ENCODE results near the gene LHFPL2.

LHFPL2 gene

DNA sequence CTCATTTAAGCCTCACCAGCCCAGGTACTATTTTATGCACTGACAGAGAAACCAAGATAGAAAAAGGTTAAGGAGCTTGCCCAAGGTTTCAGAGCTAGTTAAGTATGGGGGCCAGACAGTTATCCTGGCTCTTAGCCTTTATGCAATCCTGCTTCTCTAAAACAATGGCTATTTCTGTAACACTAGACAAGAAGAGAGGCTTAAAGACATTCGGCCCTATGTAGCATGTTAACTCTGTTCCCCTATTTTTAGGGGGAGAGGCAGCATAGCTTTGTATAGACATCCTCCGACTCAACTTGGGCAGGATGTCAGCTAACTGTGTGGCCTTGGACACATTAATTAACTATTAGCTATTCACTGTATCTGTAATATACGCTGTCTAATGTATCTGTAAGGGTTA lies 54.6 kb downstream of the LHFPL2 start:
- DNase-seq, result no peak

GRCh38 chr5:78593465-78593864 lies 55.1 kb downstream of the LHFPL2 start:
- no peak for DNase-seq

GRCh38 chr5:78592735-78593386 lies 55.7 kb downstream of the LHFPL2 start:
- DNase-seq, result no peak

DNA sequence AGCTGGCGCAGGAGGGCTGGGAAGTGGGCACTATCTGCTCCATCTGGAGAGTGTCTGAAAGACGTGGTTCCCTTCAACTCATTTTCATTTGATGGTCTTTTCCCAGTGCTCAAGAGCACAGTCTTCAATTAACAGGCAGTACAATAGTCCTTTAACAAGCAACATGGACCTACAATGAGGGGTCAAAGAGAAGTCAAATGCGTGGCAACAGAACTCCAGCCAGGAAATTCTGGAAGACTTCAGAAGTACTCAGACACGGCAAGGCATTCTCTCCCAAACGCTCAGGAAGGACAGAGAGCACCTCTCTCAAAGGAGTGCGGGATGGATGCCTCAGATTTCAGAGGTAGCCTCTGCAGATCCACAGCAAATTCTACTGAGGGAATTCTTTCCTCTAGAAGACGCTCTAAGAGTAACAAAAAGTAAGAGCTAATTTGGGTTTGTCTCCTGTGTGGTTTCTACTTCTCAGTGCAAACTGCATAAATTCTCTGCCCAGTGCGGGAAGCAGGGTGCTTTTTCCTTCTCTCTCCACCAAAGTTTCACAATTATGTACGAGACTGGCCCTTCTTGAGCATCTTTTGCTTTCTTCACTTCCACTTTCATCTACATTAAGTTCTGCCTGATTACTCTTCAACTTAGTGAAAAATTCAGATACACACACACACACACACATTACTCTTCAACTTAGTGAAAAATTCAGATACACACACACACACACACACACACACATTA lies 56.4 kb downstream of the LHFPL2 start:
- DNase-seq, result no peak

DNA sequence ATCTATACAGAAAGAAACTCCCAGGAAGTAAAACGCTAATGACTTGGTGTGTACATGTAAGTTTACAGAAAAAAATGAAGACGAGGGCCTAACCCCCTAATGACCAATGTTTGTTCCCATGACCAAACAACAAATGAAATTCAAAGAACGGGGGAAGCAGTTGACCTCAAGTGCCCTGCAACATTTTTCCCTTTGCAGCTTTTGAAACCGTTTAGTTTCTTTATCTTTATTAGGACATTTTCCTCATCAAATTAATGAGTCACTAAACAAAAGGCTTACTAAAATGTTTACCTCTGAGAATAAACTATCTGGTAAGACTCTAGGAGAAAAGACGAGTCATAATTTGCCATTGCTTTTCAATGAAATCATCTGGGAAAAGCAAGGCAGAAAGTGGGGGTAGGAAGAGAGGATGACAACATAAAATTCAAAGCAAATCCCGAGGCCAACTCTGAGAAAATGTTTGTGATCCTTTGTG lies 57.4 kb downstream of the LHFPL2 start:
- no peak for DNase-seq

- no peak for DNase-seq
Measured at GRCh38 chr5:78589923-78590322, 58.6 kb downstream of the LHFPL2 start.

GRCh38 chr5:78588507-78588906 lies 60.1 kb downstream of the LHFPL2 start:
- DNase-seq, result no peak

- DNase-seq, result no peak
Measured at GRCh38 chr5:78587775-78588291, 60.7 kb downstream of the LHFPL2 start.

- DNase-seq, result no peak
Measured at GRCh38 chr5:78587081-78587774, 61.3 kb downstream of the LHFPL2 start.

DNA sequence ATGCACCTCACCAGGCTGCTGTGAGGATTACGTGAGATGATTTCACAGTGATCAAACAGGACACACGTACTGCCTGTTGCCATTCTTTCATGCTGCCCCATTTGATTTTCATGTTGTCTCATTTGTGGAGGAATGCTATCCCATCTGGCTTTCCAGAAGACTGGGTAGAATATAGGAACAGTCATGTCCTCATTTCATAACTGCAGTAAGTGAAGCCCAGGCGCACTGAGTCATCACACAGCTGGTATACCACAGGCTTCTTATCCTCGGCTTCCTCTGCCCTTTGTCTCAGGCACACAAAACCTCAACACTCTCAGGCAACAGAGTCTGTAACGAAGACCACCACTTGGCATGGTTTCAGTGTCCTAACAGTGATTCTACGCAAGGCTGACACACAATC lies 62.3 kb downstream of the LHFPL2 start:
- DNase-seq, result no peak

GRCh38 chr5:78578015-78578414 lies 70.6 kb downstream of the LHFPL2 start:
- DNase-seq, result no peak

DNA sequence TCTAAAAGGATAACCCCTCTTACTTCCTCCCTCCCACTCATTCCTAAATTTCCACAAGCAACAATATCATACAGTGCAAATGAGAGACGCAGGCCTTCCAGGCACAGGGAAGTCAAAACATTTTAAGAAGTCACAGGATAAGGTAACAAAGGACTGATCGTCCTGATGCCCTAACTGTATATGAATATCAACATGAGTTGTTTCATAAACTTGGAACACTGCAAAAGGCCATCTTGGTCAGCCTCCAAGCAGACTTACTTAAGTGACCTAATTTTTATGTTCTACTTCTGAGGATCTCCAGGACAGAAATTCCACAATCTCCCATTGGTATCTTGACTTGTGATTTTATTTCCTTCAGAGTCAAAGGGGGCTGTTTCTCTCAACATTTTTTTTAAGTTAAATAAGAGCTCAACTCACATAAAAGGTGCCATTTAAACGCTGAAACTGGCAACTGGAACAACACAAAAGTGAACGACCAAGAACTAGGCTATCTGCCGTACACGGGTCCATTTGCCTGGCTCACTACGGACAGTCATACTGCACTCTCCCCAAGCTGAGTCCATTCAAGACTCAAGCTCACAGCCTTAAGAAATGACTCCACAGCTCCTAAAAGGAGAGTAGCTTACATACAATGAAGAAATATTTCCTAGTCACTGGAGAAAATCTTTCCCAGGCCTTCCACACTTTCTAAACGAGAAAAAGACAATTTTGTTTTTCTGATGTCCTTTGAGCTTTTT lies 71.3 kb downstream of the LHFPL2 start:
- no peak for DNase-seq

DNA sequence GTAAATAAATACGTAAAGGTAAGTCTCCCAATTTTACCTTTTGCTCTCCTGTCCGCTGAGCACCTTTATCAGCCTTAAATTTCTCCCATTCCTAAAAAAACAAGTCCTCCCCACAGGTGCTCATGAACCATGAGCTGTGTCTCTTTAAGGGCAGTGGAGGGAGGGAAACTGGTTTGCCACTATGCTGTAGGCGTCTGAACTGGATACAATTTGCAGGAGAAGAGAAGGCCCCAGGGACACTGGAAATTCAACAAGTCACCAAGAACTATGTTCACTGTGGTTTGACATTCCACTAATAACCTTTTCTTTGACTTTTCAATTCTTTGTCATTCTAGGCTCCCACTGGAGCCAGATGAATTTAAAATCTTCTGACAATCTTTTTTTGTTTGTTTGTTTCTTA lies 72.2 kb downstream of the LHFPL2 start:
- no peak for DNase-seq

DNA sequence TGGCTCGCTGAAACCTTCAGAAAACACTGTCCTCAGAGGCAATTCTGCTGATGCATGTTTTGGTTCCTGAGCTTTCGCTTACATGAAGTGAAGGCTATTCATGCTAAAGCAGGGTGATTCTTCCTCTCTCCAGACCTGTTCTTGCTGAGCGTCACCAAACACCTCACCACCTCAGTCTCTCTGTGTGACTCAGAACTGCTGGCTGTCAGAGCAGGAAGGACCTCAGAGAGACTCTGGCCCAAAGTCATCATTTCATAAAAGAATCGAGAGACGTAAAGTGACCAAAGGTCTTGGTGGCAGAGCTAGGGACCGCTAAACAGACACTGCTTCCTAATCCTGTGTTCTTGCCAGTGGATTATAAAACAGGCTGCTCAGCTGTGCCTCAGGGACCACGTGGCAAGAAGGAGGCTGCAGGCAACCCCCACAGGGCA lies 73.8 kb downstream of the LHFPL2 start:
- no peak for DNase-seq

DNA sequence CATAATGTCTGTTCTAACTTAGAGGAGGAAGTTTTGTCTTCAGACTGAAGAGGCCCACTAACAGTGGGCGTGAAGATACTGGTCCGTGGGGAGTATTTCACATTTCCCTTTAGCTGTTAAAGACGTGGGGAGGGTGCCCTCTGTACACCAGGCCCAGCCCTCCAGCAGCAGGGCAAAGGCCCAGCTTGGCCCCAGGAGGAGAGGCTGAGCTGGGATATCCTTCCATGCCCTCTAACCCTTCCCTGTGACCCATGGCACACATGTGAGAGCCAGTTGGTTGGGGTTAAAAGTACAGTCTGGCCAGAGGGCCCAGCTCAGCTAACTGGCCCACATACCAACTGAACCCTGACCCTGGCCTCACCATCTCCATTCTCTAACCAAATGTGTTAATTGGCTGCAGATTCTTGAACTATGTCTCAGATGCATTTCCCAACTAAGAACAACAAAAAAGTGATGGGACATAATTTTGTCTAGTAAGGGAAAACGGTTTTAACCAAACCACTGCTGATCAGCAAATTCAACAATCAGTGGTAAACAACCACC lies 74.4 kb downstream of the LHFPL2 start:
- DNase-seq, result no peak

- DNase-seq, result no peak
Measured at GRCh38 chr5:78573318-78573717, 75.3 kb downstream of the LHFPL2 start.

DNA sequence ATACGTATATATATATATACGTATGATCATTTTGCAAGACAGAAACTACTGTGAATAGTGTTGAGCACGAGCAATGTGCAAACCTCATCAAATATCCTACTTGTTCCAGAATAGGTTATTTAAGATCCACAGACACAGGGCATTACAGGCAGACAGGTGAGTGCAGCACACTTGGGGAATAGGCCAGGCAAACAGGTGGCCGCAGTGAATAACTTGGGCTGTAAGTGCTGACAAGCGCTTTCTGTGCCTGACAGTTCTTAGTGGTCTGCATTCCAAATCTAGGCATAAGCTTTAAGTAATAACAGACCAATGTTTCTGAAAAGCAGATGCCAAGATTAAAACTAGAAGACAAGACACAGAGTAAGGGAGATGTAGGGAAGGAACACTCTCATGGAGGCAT lies 77.9 kb downstream of the LHFPL2 start:
- no peak for DNase-seq

DNA sequence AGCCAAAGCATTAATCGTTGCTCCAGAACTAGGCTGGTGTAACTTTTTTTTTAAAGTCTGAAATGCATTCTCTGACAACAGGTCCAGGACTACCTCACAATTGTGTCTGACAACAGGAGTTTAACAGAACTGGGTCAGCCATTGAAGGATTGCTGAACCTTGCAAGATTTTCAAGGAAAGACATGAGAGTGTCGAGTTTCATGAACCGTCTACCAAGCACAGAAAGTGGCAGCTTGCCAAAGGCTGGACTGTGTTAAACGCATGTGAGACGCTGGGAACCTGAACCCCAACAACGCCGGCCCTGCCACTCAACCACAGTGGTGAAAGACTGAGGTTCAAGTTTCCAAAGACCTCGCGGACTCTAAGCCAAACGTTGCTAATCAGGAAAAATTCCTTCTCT lies 79.1 kb downstream of the LHFPL2 start:
- DNase-seq, result no peak

DNA sequence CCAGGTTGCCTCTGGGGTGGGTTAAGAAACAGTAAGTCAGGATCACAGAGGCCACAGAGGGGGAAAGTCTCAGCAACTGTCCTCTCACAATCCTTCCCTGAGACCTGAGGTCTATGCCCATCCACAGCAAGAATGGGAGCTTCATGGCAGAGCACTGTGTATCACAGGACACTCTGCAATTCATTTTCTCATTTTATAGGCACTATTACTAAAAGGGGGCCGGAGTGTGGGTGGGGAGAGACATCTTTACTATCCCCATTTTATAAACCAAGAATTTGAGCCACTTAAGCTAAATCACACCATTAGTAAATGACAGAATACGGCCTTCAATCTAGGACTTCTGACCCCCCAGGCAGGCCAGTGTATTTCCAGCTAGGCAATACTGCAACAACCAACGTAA lies 79.9 kb downstream of the LHFPL2 start:
- no peak for DNase-seq

DNA sequence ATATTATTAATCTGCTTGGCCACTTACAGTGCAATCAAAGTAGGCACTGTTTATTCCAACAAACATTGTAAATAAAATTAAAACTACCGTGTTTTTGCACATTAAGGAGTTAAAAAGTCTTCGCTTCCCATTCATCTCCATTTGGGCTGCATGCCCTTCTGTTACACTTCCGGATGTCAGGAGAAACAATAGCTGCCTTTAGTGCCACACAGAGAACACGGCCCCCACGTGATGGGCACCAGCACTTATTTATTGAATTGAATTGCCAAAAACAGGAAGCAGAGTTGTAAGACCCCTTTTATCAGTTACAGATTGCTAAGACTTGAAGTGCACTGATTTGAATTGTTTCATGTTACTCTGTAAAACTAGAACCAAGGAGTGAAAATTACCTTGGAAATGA lies 80.4 kb downstream of the LHFPL2 start:
- DNase-seq, result no peak

DNA sequence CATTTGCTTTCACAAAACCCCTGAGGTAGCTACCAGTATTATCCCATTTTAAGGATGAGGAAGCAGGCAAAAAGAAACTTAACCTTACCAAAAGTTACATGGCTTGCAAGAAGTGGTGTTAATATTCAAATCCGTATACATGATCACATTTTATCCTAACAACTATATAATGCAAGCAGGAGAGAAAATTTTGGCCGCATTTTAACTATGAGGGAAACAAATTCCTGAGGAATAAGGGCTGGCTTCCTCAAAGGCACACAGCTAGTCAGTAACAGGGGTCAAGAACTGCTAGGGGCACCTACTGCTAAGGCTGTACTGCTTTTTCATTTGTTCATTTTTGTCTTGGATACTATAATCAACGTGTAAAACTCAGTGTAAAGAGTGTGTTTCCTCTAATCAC lies 81.0 kb downstream of the LHFPL2 start:
- no peak for DNase-seq

GRCh38 chr5:78566747-78567425 lies 81.7 kb downstream of the LHFPL2 start:
- no peak for DNase-seq
